ENCODE data around the gene GFRAL. TPM values are rescaled to one million over a fixed set of nuclear protein-coding genes. Genes with fewer than 3 reads are reported as not detected.

Gene GFRAL
- total and polyA plus RNA-seq, 3 donors from 2014 or later: 0.19 to 0.31 TPM; not detected in 1

DNA sequence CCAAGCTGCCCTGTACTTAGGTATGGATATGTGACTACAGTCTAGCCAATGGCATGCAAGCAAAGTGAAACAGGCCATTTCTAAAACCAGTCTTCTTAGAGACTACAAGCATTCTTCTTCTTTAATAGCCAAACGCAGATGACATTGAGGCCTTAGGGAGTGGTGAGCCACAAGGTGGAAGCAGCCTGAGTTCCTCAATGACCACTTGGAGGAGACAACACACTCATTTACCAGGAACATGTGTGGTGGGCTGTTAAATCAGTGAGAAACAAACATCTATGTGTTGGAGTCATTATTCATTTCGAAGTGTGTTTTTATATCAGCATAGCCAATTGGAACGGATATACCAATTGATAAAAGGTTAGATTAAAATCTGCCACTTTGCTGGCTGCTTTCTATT, 122.0 kb downstream of the GFRAL start:
- Histone ChIP-seq H3K4me1 (no peaks in the 10 kb centered on the region), H3K27me3 (no peaks in the 10 kb centered on the region), H3K4me3 (no peak overlapping the region), H3K9me3 (no peaks in the 10 kb centered on the region), H3K36me3 (ENCODE audit: low read depth, missing control alignments) (no peaks in the 10 kb centered on the region), H3K27ac (no peak overlapping the region)
- DNase-seq: no peak
- intact Hi-C loops (cut with DNase I; ENCODE audit: low total_unique reads): no loop called here
- 64 to 84% methylated on average over 3 of the region's 3 CpGs for WGBS, 2 donors
- TF ChIP-seq POLR2A (IDR thresholded peaks at IDR 0.05): no peak
- TF ChIP-seq, protein P1, sequence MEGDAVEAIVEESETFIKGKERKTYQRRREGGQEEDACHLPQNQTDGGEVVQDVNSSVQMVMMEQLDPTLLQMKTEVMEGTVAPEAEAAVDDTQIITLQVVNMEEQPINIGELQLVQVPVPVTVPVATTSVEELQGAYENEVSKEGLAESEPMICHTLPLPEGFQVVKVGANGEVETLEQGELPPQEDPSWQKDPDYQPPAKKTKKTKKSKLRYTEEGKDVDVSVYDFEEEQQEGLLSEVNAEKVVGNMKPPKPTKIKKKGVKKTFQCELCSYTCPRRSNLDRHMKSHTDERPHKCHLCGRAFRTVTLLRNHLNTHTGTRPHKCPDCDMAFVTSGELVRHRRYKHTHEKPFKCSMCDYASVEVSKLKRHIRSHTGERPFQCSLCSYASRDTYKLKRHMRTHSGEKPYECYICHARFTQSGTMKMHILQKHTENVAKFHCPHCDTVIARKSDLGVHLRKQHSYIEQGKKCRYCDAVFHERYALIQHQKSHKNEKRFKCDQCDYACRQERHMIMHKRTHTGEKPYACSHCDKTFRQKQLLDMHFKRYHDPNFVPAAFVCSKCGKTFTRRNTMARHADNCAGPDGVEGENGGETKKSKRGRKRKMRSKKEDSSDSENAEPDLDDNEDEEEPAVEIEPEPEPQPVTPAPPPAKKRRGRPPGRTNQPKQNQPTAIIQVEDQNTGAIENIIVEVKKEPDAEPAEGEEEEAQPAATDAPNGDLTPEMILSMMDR (IDR thresholded peaks at IDR 0.05): no peak

DNA sequence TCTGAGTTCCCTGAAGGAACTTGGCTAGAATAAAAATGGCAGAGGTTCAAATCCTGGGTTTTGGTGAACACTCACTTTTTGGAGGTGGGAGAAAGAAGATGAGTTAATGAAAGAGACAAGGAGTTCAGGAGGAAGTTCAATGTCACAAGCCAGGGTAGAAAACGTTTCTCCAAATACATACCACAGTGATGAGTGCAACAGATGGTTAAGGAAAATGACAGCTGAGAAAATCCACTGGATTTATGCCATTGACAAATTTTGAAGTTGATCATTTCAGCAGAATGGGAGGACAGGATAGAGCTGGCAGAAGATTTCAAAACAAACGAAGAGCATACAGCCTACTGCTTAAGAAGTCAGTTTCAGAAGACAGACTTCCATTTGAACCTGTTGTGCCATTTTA, 122.7 kb downstream of the GFRAL start:
- intact Hi-C loops (cut with DNase I; ENCODE audit: low total_unique reads): no loop called here
- WGBS, 2 donors: 45 to 46% methylated on average over 2 of the region's 2 CpGs
- Histone ChIP-seq H3K9me3 (no peaks in the 10 kb centered on the region), H3K27me3 (no peaks in the 10 kb centered on the region), H3K4me3 (no peak overlapping the region), H3K36me3 (ENCODE audit: low read depth, missing control alignments) (no peaks in the 10 kb centered on the region), H3K4me1 (no peaks in the 10 kb centered on the region), H3K27ac (no peak overlapping the region)
- no peak for DNase-seq
- TF ChIP-seq, protein P1 (IDR thresholded peaks at IDR 0.05): no peak
- no peak for TF ChIP-seq POLR2A (IDR thresholded peaks at IDR 0.05)

Other genes starting within 250 kb of the GFRAL start
- gene HCRTR2, start 153.0 kb upstream of the GFRAL start, total RNA-seq: under 1 TPM; 0.39 to 0.50 TPM
- 0.50 TPM for gene HCRTR2, start 153.0 kb upstream of the GFRAL start, polyA plus RNA-seq (ENCODE audit: insufficient read depth, low read depth, low replicate concordance)

All from testis (tissue), 3 donors.